SHP77 treated with DMSO at 0.1 percent for 48 hours (cell line): ENCODE measurements around the gene C1QTNF2.

Experiments used
- DNase-seq: peaks from one replicate; lab custom pipeline; 2025; lab: John Stamatoyannopoulos, UW

Gene C1QTNF2

GRCh38 chr5:160369990-160370712, at the start of gene C1QTNF2:
Gene C1QTNF2 (minus strand): TSS chr5:160370626. CDS start chr5:160355011, 15,615 bp downstream.
- no peak for DNase-seq

- no peak for DNase-seq
Measured at GRCh38 chr5:160420331-160420610, 49.8 kb upstream of the C1QTNF2 start.

GRCh38 chr5:160419458-160420330, 49.3 kb upstream of the C1QTNF2 start:
- DNase-seq = peak; percentile 23

GRCh38 chr5:160418561-160419457, 48.4 kb upstream of the C1QTNF2 start, which contains the start of gene SLU7:
Gene SLU7 (minus strand): TSS chr5:160419081. CDS start chr5:160415294, 3,787 bp downstream.
- DNase-seq = peak; percentile 89

GRCh38 chr5:160399402-160400353, 29.3 kb upstream of the C1QTNF2 start, which contains the start of gene FAM200C:
Gene FAM200C (minus strand): TSS chr5:160400054. CDS start chr5:160395490, 4,564 bp downstream.
- DNase-seq = peak; percentile 68

- DNase-seq = no peak
Measured at GRCh38 chr5:160398806-160399205, 28.4 kb upstream of the C1QTNF2 start.

GRCh38 chr5:160397492-160397891, 27.1 kb upstream of the C1QTNF2 start:
- DNase-seq = no peak

GRCh38 chr5:160395111-160395510, 24.7 kb upstream of the C1QTNF2 start:
- no peak for DNase-seq

- no peak for DNase-seq
Measured at GRCh38 chr5:160390787-160391696, 20.6 kb upstream of the C1QTNF2 start.

- DNase-seq = no peak
Measured at GRCh38 chr5:160387445-160387844, 17.0 kb upstream of the C1QTNF2 start.

- DNase-seq = no peak
Measured at GRCh38 chr5:160385496-160385895, 15.1 kb upstream of the C1QTNF2 start.

- no peak for DNase-seq
Measured at GRCh38 chr5:160384681-160385080, 14.3 kb upstream of the C1QTNF2 start.

- no peak for DNase-seq
Measured at GRCh38 chr5:160382346-160382745, 11.9 kb upstream of the C1QTNF2 start.

GRCh38 chr5:160380041-160380440, 9.6 kb upstream of the C1QTNF2 start:
- DNase-seq = no peak

- no peak for DNase-seq
Measured at GRCh38 chr5:160379511-160379910, 9.1 kb upstream of the C1QTNF2 start.

- DNase-seq = no peak
Measured at GRCh38 chr5:160378330-160378729, 7.9 kb upstream of the C1QTNF2 start.

GRCh38 chr5:160377651-160378050, 7.2 kb upstream of the C1QTNF2 start:
- DNase-seq = no peak

- DNase-seq = no peak
Measured at GRCh38 chr5:160376416-160376815, 6.0 kb upstream of the C1QTNF2 start.

GRCh38 chr5:160375701-160376100, 5.3 kb upstream of the C1QTNF2 start:
- no peak for DNase-seq

GRCh38 chr5:160375166-160375565, 4.7 kb upstream of the C1QTNF2 start:
- DNase-seq = no peak
